GM21515 (cell line): ENCODE measurements around the gene MYCBPAP.

Source experiments
- ATAC-seq: cut with Tn5 transposase; IDR thresholded peaks from one replicate; pipeline ENCODE4 v1.9.1; 2021; ENCODE audit not compliant: unreplicated experiment

Gene MYCBPAP

GRCh38 chr17:50550661-50551432 is 42.6 kb downstream of the MYCBPAP start:
- no peak for ATAC-seq

GRCh38 chr17:50551433-50551815 is 43.2 kb downstream of the MYCBPAP start:
- ATAC-seq, result no peak

GRCh38 chr17:50551884-50552283 is 43.6 kb downstream of the MYCBPAP start:
- no peak for ATAC-seq

- ATAC-seq, result no peak
These were observed 46.0 kb downstream of the MYCBPAP start for GRCh38 chr17:50554201-50554600.

- ATAC-seq, result no peak
These were observed 48.6 kb downstream of the MYCBPAP start for GRCh38 chr17:50556803-50557202.

- ATAC-seq, result no peak
These were observed 49.4 kb downstream of the MYCBPAP start for GRCh38 chr17:50557630-50558029.

- ATAC-seq, result no peak
These were observed 49.9 kb downstream of the MYCBPAP start for GRCh38 chr17:50558091-50558490.

GRCh38 chr17:50558581-50558940 is 50.3 kb downstream of the MYCBPAP start:
- no peak for ATAC-seq

- ATAC-seq, result no peak
These were observed 50.8 kb downstream of the MYCBPAP start for GRCh38 chr17:50558941-50559614.

- ATAC-seq, result no peak
These were observed 51.5 kb downstream of the MYCBPAP start for GRCh38 chr17:50559674-50560184.

- peak; percentile 93 for ATAC-seq
These were observed 52.1 kb downstream of the MYCBPAP start, which contains the start of gene CACNA1G for GRCh38 chr17:50560185-50560824. TSS of gene CACNA1G (plus strand) at chr17:50560715. CDS start at chr17:50561460, 745 bp downstream.

- ATAC-seq, result peak; percentile 12
These were observed 52.9 kb downstream of the MYCBPAP start for GRCh38 chr17:50560931-50561745.

- ATAC-seq, result no peak
These were observed 53.5 kb downstream of the MYCBPAP start for GRCh38 chr17:50561746-50562141.

- no peak for ATAC-seq
These were observed 54.2 kb downstream of the MYCBPAP start for GRCh38 chr17:50562242-50563091.

GRCh38 chr17:50563092-50563511 is 54.9 kb downstream of the MYCBPAP start:
- ATAC-seq, result no peak

GRCh38 chr17:50564916-50565315 is 56.7 kb downstream of the MYCBPAP start:
- ATAC-seq, result no peak

- no peak for ATAC-seq
These were observed 57.4 kb downstream of the MYCBPAP start for GRCh38 chr17:50565402-50566350.

GRCh38 chr17:50566886-50567285 is 58.6 kb downstream of the MYCBPAP start:
- ATAC-seq, result no peak

GRCh38 chr17:50568659-50569058 is 60.4 kb downstream of the MYCBPAP start:
- ATAC-seq, result no peak
